HepG2 (cell line): ENCODE data around the gene CACNG7. TPM values are rescaled to one million over a fixed set of nuclear protein-coding genes. Genes with fewer than 3 reads are reported as not detected.

Experiments
- CC2D1A ChIP-seq: sonication (generic); formaldehyde crosslinking; IDR thresholded peaks from 2 replicates; pipeline ENCODE4 v1.8.1; 2023; ENCODE audit warnings: mild to moderate bottlenecking, missing genetic modification reagents
- FOXC1 ChIP-seq: sonication (generic); formaldehyde crosslinking; IDR thresholded peaks from 2 replicates; pipeline ENCODE4 v1.8.0; 2022; ENCODE audit warnings: mild to moderate bottlenecking, missing genetic modification reagents, borderline replicate concordance
- FOXO1 ChIP-seq: sonication (generic); formaldehyde crosslinking; IDR thresholded peaks from 2 replicates; pipeline ENCODE4 v1.4.0; 2020; ENCODE audit warnings: missing genetic modification reagents
- GPN1 ChIP-seq: sonication (generic); formaldehyde crosslinking; IDR thresholded peaks from 2 replicates; pipeline ENCODE4 v1.5.1; 2020; ENCODE audit warnings: missing genetic modification reagents, borderline replicate concordance
- IKZF4 ChIP-seq: sonication (generic); formaldehyde crosslinking; IDR thresholded peaks from 2 replicates; pipeline ENCODE4 v1.5.1; 2020; ENCODE audit warnings: borderline replicate concordance, mild to moderate bottlenecking, low read depth, missing genetic modification reagents; ENCODE audit errors: not compliant biosample characterization
- SP2 ChIP-seq: sonication (generic); formaldehyde crosslinking; IDR thresholded peaks from 2 replicates; pipeline ENCODE4 v1.5.1; 2020; ENCODE audit warnings: mild to moderate bottlenecking, missing genetic modification reagents
- YEATS2 ChIP-seq: sonication (generic); formaldehyde crosslinking; IDR thresholded peaks from 2 replicates; pipeline ENCODE4 v1.4.0; 2020; ENCODE audit warnings: missing genetic modification reagents, borderline replicate concordance
- ZKSCAN8 ChIP-seq: IDR thresholded peaks from 2 replicates; pipeline ENCODE4 v1.6.1; 2016; ENCODE audit warnings: borderline replicate concordance, missing genetic modification reagents, missing compliant biosample characterization
- ZNF224 ChIP-seq: sonication (generic); formaldehyde crosslinking; IDR thresholded peaks from 2 replicates; pipeline ENCODE4 v1.5.0; 2020; ENCODE audit warnings: mild to moderate bottlenecking, missing genetic modification reagents
- ZNF263 ChIP-seq: sonication (generic); formaldehyde crosslinking; IDR thresholded peaks from 2 replicates; pipeline ENCODE4 v1.4.0; 2020; ENCODE audit warnings: missing genetic modification reagents
- ZNF331 ChIP-seq: sonication (generic); formaldehyde crosslinking; IDR thresholded peaks from 2 replicates; pipeline ENCODE4 v1.4.0; 2020; ENCODE audit warnings: missing genetic modification reagents
- polyA plus RNA-seq, 8 experiments: library from polyadenylated mRNA; depleted of rRNA in 3 of 8; stranded (reverse) in 7 of 8; unstranded in 1 of 8; fragments of >200 nt; fragmentation: Illumina TruSeq in 4 of 8; extraction: Trizol in 4 of 8; gene quantifications; 2 replicates each; pipeline versions ENCODE4 v1.2.1 to v1.2.3, GENCODE V29; 2011 to 2016; ENCODE audit warnings: low read depth in 4 of 8, missing spikeins in 1 of 8, mixed read lengths in 1 of 8; ENCODE audit not compliant: insufficient read depth in 1 of 8
- total RNA-seq, 5 experiments: library from RNA; depleted of rRNA; stranded (reverse); fragments of >200 nt; fragmentation: Illumina TruSeq; extraction: Trizol; gene quantifications; 2 replicates each; pipeline ENCODE4 v1.2.3, GENCODE V29; 2016; ENCODE audit warnings: low read depth in 1 of 5
- TF ChIP-seq, protein P1 (sequence below): sonication (generic); formaldehyde crosslinking; IDR thresholded peaks from 2 replicates; pipeline ENCODE4 v1.4.0; 2020; ENCODE audit warnings: missing genetic modification reagents
- TF ChIP-seq, protein P2 (sequence below), 2 experiments: sonication (generic) in 1 of 2; formaldehyde crosslinking in 1 of 2; IDR thresholded peaks; 2 replicates each; pipeline versions ENCODE4 v1.4.0 to v1.6.1; 2016 to 2020; ENCODE audit warnings: borderline replicate concordance in 1 of 2, low read depth in 1 of 2, mild to moderate bottlenecking in 1 of 2, missing genetic modification reagents in 1 of 2
- TF ChIP-seq, protein P3 (sequence below): sonication (generic); formaldehyde crosslinking; IDR thresholded peaks from 2 replicates; pipeline ENCODE4 v1.5.0; 2020; ENCODE audit warnings: missing genetic modification reagents
- TF ChIP-seq, protein P4 (sequence below): IDR thresholded peaks from 2 replicates; pipeline ENCODE4 v1.6.1; 2012; ENCODE audit warnings: low read depth, low read length, improper control_type of control experiment
- TF ChIP-seq, protein P5 (sequence below): sonication (generic); formaldehyde crosslinking; conservative IDR thresholded peaks from 2 replicates; pipeline ENCODE4 v1.8.0; 2022; ENCODE audit warnings: missing genetic modification reagents
- TF ChIP-seq, protein P6 (sequence below): sonication (generic); formaldehyde crosslinking; IDR thresholded peaks from 2 replicates; pipeline ENCODE4 v1.5.0; 2020; ENCODE audit warnings: missing genetic modification reagents

The CACNG7 gene
- total and polyA plus RNA-seq, 2 of the 13 experiments (the other 11 are each of a cell fraction or from before 2014, with no cell fraction given): not detected

DNA sequence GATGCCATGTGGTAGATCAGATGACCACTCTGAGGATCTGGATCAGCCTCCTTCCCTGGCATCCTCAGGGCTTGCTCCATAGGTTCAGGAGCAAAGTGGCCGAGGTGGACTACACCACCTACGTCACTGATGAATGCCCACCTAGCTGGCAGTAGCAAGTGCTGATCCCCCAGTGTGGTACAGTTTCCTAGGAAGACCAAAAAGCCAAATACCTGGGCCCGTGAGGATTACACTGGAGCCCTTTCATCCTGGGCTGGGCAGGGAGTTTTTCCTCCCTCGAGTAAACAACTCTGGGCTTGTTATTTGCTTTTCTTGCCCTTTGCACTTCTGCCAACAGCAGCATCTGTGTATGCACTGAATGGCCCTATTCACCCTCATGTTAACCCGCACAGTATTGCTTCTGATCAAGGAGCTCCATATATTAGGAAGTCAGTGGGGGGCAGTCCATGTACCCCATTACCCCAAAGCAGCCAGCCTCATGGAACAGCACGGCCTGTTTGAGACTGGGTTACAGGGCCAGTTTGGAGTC is 44.7 kb upstream of the CACNG7 start (continued):
- TF ChIP-seq, protein P1, sequence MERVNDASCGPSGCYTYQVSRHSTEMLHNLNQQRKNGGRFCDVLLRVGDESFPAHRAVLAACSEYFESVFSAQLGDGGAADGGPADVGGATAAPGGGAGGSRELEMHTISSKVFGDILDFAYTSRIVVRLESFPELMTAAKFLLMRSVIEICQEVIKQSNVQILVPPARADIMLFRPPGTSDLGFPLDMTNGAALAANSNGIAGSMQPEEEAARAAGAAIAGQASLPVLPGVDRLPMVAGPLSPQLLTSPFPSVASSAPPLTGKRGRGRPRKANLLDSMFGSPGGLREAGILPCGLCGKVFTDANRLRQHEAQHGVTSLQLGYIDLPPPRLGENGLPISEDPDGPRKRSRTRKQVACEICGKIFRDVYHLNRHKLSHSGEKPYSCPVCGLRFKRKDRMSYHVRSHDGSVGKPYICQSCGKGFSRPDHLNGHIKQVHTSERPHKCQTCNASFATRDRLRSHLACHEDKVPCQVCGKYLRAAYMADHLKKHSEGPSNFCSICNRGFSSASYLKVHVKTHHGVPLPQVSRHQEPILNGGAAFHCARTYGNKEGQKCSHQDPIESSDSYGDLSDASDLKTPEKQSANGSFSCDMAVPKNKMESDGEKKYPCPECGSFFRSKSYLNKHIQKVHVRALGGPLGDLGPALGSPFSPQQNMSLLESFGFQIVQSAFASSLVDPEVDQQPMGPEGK: peak; percentile 87
- TF ChIP-seq, protein P2, sequence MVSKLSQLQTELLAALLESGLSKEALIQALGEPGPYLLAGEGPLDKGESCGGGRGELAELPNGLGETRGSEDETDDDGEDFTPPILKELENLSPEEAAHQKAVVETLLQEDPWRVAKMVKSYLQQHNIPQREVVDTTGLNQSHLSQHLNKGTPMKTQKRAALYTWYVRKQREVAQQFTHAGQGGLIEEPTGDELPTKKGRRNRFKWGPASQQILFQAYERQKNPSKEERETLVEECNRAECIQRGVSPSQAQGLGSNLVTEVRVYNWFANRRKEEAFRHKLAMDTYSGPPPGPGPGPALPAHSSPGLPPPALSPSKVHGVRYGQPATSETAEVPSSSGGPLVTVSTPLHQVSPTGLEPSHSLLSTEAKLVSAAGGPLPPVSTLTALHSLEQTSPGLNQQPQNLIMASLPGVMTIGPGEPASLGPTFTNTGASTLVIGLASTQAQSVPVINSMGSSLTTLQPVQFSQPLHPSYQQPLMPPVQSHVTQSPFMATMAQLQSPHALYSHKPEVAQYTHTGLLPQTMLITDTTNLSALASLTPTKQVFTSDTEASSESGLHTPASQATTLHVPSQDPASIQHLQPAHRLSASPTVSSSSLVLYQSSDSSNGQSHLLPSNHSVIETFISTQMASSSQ (IDR thresholded peaks at IDR 0.05; ENCODE audit: low read depth): peak; percentile 61; the same call in 1 of the 2 replicates
- TF ChIP-seq, protein P2 (CRISPR knock-in tag; IDR thresholded peaks at IDR 0.05; ENCODE audit: borderline replicate concordance): peak; percentile 71; the same call in 1 of the 2 replicates
- TF ChIP-seq, protein P3, sequence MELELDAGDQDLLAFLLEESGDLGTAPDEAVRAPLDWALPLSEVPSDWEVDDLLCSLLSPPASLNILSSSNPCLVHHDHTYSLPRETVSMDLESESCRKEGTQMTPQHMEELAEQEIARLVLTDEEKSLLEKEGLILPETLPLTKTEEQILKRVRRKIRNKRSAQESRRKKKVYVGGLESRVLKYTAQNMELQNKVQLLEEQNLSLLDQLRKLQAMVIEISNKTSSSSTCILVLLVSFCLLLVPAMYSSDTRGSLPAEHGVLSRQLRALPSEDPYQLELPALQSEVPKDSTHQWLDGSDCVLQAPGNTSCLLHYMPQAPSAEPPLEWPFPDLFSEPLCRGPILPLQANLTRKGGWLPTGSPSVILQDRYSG (CRISPR knock-in tag): no peak
- TF ChIP-seq FOXC1 (CRISPR knock-in tag) (peak; percentile 79; the same call in 1 of the 2 replicates), ZNF263 (no peak), FOXO1 (peak; percentile 99), IKZF4 (no peak), GPN1 (CRISPR knock-in tag) (no peak), ZNF224 (no peak), ZKSCAN8 (CRISPR knock-in tag) (peak; percentile 89; the same call in 1 of the 2 replicates), SP2 (no peak), CC2D1A (CRISPR knock-in tag) (no peak), YEATS2 (peak; percentile 81; the same call in 1 of the 2 replicates), ZNF331 (CRISPR knock-in tag) (peak; percentile 85)
- TF ChIP-seq, protein P4, sequence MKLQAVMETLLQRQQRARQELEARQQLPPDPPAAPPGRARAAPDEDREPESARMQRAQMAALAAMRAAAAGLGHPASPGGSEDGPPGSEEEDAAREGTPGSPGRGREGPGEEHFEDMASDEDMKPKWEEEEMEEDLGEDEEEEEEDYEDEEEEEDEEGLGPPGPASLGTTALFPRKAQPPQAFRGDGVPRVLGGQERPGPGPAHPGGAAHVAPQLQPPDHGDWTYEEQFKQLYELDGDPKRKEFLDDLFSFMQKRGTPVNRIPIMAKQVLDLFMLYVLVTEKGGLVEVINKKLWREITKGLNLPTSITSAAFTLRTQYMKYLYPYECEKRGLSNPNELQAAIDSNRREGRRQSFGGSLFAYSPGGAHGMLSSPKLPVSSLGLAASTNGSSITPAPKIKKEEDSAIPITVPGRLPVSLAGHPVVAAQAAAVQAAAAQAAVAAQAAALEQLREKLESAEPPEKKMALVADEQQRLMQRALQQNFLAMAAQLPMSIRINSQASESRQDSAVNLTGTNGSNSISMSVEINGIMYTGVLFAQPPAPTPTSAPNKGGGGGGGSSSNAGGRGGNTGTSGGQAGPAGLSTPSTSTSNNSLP: peak; percentile 87
- TF ChIP-seq, protein P5, sequence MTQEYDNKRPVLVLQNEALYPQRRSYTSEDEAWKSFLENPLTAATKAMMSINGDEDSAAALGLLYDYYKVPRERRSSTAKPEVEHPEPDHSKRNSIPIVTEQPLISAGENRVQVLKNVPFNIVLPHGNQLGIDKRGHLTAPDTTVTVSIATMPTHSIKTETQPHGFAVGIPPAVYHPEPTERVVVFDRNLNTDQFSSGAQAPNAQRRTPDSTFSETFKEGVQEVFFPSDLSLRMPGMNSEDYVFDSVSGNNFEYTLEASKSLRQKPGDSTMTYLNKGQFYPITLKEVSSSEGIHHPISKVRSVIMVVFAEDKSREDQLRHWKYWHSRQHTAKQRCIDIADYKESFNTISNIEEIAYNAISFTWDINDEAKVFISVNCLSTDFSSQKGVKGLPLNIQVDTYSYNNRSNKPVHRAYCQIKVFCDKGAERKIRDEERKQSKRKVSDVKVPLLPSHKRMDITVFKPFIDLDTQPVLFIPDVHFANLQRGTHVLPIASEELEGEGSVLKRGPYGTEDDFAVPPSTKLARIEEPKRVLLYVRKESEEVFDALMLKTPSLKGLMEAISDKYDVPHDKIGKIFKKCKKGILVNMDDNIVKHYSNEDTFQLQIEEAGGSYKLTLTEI (CRISPR knock-in tag): no peak
- TF ChIP-seq, protein P6, sequence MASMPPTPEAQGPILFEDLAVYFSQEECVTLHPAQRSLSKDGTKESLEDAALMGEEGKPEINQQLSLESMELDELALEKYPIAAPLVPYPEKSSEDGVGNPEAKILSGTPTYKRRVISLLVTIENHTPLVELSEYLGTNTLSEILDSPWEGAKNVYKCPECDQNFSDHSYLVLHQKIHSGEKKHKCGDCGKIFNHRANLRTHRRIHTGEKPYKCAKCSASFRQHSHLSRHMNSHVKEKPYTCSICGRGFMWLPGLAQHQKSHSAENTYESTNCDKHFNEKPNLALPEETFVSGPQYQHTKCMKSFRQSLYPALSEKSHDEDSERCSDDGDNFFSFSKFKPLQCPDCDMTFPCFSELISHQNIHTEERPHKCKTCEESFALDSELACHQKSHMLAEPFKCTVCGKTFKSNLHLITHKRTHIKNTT: no peak
